ENCODE data around the gene CLC. TPM values are rescaled to one million over a fixed set of nuclear protein-coding genes. Genes with fewer than 3 reads are reported as not detected.

CLC gene
- total and polyA plus RNA-seq, 2 of the 13 experiments (the other 11 are each of a cell fraction or from before 2014, with no cell fraction given): not detected

GRCh38 chr19:39695759-39696158 lies 42.1 kb downstream of the CLC start (continued):
- TF ChIP-seq ZNF512B (CRISPR knock-in tag; IDR thresholded peaks at IDR 0.05; ENCODE audit: borderline replicate concordance) (no peak), ARNT2 (CRISPR knock-in tag; IDR thresholded peaks at IDR 0.05; ENCODE audit: low read depth) (no peak), ZNF607 (CRISPR knock-in tag; IDR thresholded peaks at IDR 0.05; ENCODE audit: borderline replicate concordance) (no peak), BCLAF1 (IDR thresholded peaks at IDR 0.05) (no peak), SMAD1 (CRISPR knock-in tag; IDR thresholded peaks at IDR 0.05; ENCODE audit: borderline replicate concordance, low read depth) (no peak), NR2F6 (IDR thresholded peaks at IDR 0.05) (no peak), NR2F6 (CRISPR knock-in tag; IDR thresholded peaks at IDR 0.05) (0 out of 2 replicates have a peak, but pooled peaks have one; percentile 18), GFI1 (CRISPR knock-in tag; IDR thresholded peaks at IDR 0.05; ENCODE audit: borderline replicate concordance) (no peak), ZNF878 (CRISPR knock-in tag; IDR thresholded peaks at IDR 0.05) (no peak), ATF1 (CRISPR knock-in tag; IDR thresholded peaks at IDR 0.05) (no peak), FOXA1 (IDR thresholded peaks at IDR 0.05) (no peak), FOXA1 (CRISPR knock-in tag; IDR thresholded peaks at IDR 0.05) (peak; percentile 40; the same call in 1 of the 2 replicates), CREBL2 (CRISPR knock-in tag; IDR thresholded peaks at IDR 0.05; ENCODE audit: borderline replicate concordance) (no peak), ZNF704 (CRISPR knock-in tag; IDR thresholded peaks at IDR 0.05; ENCODE audit: borderline replicate concordance) (no peak), ZSCAN30 (CRISPR knock-in tag; IDR thresholded peaks at IDR 0.05) (no peak), TBX2 (CRISPR knock-in tag; IDR thresholded peaks at IDR 0.05; ENCODE audit: borderline replicate concordance) (no peak), ZNF580 (CRISPR knock-in tag; IDR thresholded peaks at IDR 0.05; ENCODE audit: borderline replicate concordance, low read depth) (0 out of 2 replicates have a peak, but pooled peaks have one; percentile 20), KDM5B (CRISPR knock-in tag; IDR thresholded peaks at IDR 0.05; ENCODE audit: borderline replicate concordance) (no peak), HNF4A (CRISPR knock-in tag; IDR thresholded peaks at IDR 0.05) (peak; percentile 69), EHMT2 (IDR thresholded peaks at IDR 0.05; ENCODE audit: borderline replicate concordance, low read depth, low read length) (no peak), CEBPB (IDR thresholded peaks at IDR 0.05; ENCODE audit: borderline replicate concordance, low read depth, low read length) (no peak), ZNF7 (CRISPR knock-in tag; IDR thresholded peaks at IDR 0.05) (no peak), RAD21 (CRISPR knock-in tag; IDR thresholded peaks at IDR 0.05) (no peak), ZNF329 (CRISPR knock-in tag; IDR thresholded peaks at IDR 0.05; ENCODE audit: low read depth) (no peak)
